CD8-positive, alpha-beta memory T cell (primary cell): ENCODE results near the gene GPRIN2. TPM values are rescaled to one million over a fixed set of nuclear protein-coding genes. Genes with fewer than 3 reads are reported as not detected.

ENCODE experiments used
- CTCF ChIA-PET: fragments of 350-600 bp; sonication (Branson Sonifier 250); formaldehyde crosslinking; loops from one replicate; lab custom pipeline; 2021; ENCODE audit warnings: antibody characterized with exemption; lab: Charles Lee
- POLR2A ChIA-PET: fragments of 350-600 bp; sonication (Branson Sonifier 250); formaldehyde crosslinking; loops from one replicate; lab custom pipeline; 2021; ENCODE audit warnings: antibody characterized with exemption; lab: Charles Lee
- DNase-seq, 5 donors: peaks; one replicate each; pipeline versions ENCODE4 v3.0.0 to v3.0.0-alpha.2; 2020 to 2022; ENCODE audit warnings: mixed read lengths in 1 of 5
- H3K27ac ChIP-seq: one replicate; pipeline ENCODE4 v1.7.0; 2013; ENCODE audit warnings: low read depth, mild to moderate bottlenecking, low read length, moderate library complexity
- H3K27me3 ChIP-seq: 2 replicates; pipeline ENCODE4 v1.7.0; 2013; ENCODE audit warnings: low read length, mild to moderate bottlenecking; ENCODE audit not compliant: insufficient read depth, poor library complexity, severe bottlenecking
- H3K36me3 ChIP-seq: 2 replicates; pipeline ENCODE4 v1.7.0; 2013; ENCODE audit warnings: mild to moderate bottlenecking, low read length, moderate library complexity; ENCODE audit not compliant: insufficient read depth
- H3K4me1 ChIP-seq: 2 replicates; pipeline ENCODE4 v1.7.0; 2013; ENCODE audit warnings: mild to moderate bottlenecking, low read length, moderate library complexity; ENCODE audit not compliant: insufficient read depth
- H3K4me3 ChIP-seq: 2 replicates; pipeline ENCODE4 v1.7.0; 2013; ENCODE audit warnings: mild to moderate bottlenecking, low read length
- H3K9me3 ChIP-seq: 2 replicates; pipeline ENCODE4 v1.7.0; 2013; ENCODE audit warnings: mild to moderate bottlenecking, low read length
- H3K27ac Mint-ChIP-seq, 8 donors: one replicate each; pipeline ENCODE4 v1.8.0; 2020 to 2021; ENCODE audit warnings: mixed read lengths in 8 of 8, mild to moderate bottlenecking in 6 of 8, inconsistent platforms in 3 of 8, moderate library complexity in 3 of 8
- H3K27me3 Mint-ChIP-seq, 2 donors: one replicate each; pipeline ENCODE4 v1.8.0; 2020 to 2021; ENCODE audit warnings: mixed read lengths in 2 of 2, mild to moderate bottlenecking in 1 of 2, moderate library complexity in 1 of 2
- H3K36me3 Mint-ChIP-seq, 3 donors: one replicate each; pipeline ENCODE4 v1.8.0; 2020 to 2021; ENCODE audit warnings: mixed read lengths in 3 of 3, inconsistent platforms in 1 of 3, mild to moderate bottlenecking in 1 of 3
- H3K4me1 Mint-ChIP-seq, 3 donors: one replicate each; pipeline ENCODE4 v1.8.0; 2020 to 2021; ENCODE audit warnings: mixed read lengths in 3 of 3, inconsistent platforms in 1 of 3, mild to moderate bottlenecking in 1 of 3
- H3K4me3 Mint-ChIP-seq, 7 donors: one replicate each; pipeline ENCODE4 v1.8.0; 2020 to 2021; ENCODE audit warnings: mixed read lengths in 7 of 7, mild to moderate bottlenecking in 6 of 7, moderate library complexity in 4 of 7, inconsistent platforms in 2 of 7
- H3K9me3 Mint-ChIP-seq, 5 donors: one replicate each; pipeline ENCODE4 v1.8.0; 2020 to 2022; ENCODE audit warnings: mixed read lengths in 5 of 5, mild to moderate bottlenecking in 3 of 5, moderate library complexity in 2 of 5, inconsistent platforms in 1 of 5
- polyA plus RNA-seq: library from polyadenylated mRNA; unstranded; fragments of 300-500 nt; fragmentation: Illumina TruSeq; gene quantifications from one replicate; pipeline ENCODE4 v1.2.3, GENCODE V29; 2021
- total RNA-seq, 2 experiments: library from RNA; stranded (reverse); gene quantifications; one replicate each; pipeline ENCODE4 v1.2.3, GENCODE V29; 2021

GPRIN2 gene
- total and polyA plus RNA-seq, 3 experiments from 2014 or later = not detected

DNA sequence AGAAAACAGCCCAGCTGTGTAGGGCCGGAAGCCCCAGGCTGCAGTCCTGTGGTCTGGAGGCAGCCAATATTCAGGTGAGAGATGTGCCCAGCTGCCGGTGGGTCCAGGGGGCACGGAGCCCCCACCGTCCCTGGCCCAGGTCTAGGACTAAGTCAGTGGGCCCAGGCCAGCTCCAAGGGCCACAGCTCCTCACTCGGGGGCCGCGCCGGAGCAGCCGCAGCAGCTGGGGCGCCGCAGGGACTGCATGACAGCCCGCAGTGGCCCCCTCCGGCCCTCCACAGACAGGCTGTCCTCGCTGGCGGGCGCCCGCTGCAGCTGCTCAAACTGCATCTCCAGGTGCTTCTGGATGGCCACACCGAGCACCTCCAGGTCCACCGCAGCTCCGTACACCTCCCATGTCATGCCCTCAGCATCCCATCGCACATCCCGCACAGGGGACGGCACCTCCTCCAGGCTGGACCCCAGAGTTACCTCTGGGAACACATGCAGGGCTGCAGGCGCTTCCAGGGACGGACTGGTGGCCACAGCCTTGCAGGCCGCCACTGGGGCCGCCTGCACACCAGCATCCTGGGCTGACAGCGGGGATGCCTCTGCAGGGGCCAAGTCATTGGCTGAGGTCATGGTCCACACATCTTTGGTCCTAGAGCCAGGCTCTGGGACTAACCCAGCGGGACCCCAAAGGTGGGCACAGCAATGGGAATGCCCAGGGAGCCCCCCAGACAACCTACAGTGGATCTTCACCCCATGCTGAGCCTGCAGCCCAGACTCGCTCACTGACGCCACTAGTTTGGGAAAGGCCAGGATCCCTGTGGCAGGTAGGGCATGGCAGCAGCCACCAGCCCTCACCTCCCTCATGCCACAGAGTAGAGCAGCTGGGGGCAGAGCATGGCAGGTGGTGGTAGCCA, 7.0 kb downstream of the GPRIN2 start:
- no peaks in the 10 kb centered on the region for H3K36me3 ChIP-seq
- no peak overlapping the region for H3K4me3 ChIP-seq
- no peak overlapping the region for H3K27ac ChIP-seq
- peak in 1 of 5 donors; percentile 48 for DNase-seq
- H3K27me3 Mint-ChIP-seq = peaks cover 1 to 12% of the 10 kb centered on the region in 2 donors
- H3K4me1 ChIP-seq = no peaks in the 10 kb centered on the region
- H3K9me3 ChIP-seq = no peaks in the 10 kb centered on the region
- no peak overlapping the region for H3K27ac Mint-ChIP-seq
- H3K9me3 Mint-ChIP-seq = no peaks in the 10 kb centered on the region
- ChIA-PET POLR2A (no interaction called here), CTCF (no interaction called here)
- H3K27me3 ChIP-seq = no peaks in the 10 kb centered on the region
- no peak overlapping the region for H3K4me3 Mint-ChIP-seq
- no peaks in the 10 kb centered on the region for H3K4me1 Mint-ChIP-seq
- H3K36me3 Mint-ChIP-seq = no peaks in the 10 kb centered on the region

DNA sequence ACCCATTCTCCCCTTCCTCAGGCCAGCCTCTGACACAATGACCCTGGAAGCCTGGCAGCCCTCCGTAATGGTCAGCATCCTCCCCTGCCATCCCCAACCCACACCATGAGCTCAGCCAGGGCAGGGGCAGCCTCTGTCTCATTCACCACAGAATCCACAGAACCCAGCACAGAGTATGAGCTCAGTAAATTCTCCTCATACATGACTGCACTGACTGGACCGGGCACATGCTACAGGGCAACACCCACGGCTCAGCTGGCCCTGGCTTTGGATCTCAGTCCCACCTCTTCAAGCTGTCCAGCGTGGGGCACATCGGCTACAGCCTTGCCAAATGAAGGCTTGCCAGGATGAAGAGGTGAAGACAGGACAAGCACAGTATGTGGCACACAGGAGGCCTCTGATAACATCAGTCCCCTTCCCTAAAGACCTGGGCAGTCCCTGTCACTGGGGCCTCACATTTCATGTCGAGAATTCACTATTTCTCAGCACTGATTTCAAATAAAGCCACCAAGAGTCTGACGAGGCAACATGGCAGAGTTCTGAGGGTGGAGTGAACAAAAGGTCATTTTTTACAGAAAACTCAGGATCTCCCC, 7.9 kb downstream of the GPRIN2 start:
- H3K4me3 Mint-ChIP-seq = no peak overlapping the region
- H3K4me1 ChIP-seq = no peaks in the 10 kb centered on the region
- peaks cover under 1 to 13% of the 10 kb centered on the region in 2 donors for H3K27me3 Mint-ChIP-seq
- no peaks in the 10 kb centered on the region for H3K9me3 Mint-ChIP-seq
- H3K36me3 ChIP-seq = no peaks in the 10 kb centered on the region
- no peak overlapping the region for H3K27ac ChIP-seq
- H3K36me3 Mint-ChIP-seq = no peaks in the 10 kb centered on the region
- no peaks in the 10 kb centered on the region for H3K27me3 ChIP-seq
- H3K27ac Mint-ChIP-seq = no peak overlapping the region
- H3K9me3 ChIP-seq = no peaks in the 10 kb centered on the region
- no peak overlapping the region for H3K4me3 ChIP-seq
- H3K4me1 Mint-ChIP-seq = no peaks in the 10 kb centered on the region
- DNase-seq = peak in 1 of 5 donors; percentile 44
- ChIA-PET CTCF (no interaction called here), POLR2A (no interaction called here)

DNA sequence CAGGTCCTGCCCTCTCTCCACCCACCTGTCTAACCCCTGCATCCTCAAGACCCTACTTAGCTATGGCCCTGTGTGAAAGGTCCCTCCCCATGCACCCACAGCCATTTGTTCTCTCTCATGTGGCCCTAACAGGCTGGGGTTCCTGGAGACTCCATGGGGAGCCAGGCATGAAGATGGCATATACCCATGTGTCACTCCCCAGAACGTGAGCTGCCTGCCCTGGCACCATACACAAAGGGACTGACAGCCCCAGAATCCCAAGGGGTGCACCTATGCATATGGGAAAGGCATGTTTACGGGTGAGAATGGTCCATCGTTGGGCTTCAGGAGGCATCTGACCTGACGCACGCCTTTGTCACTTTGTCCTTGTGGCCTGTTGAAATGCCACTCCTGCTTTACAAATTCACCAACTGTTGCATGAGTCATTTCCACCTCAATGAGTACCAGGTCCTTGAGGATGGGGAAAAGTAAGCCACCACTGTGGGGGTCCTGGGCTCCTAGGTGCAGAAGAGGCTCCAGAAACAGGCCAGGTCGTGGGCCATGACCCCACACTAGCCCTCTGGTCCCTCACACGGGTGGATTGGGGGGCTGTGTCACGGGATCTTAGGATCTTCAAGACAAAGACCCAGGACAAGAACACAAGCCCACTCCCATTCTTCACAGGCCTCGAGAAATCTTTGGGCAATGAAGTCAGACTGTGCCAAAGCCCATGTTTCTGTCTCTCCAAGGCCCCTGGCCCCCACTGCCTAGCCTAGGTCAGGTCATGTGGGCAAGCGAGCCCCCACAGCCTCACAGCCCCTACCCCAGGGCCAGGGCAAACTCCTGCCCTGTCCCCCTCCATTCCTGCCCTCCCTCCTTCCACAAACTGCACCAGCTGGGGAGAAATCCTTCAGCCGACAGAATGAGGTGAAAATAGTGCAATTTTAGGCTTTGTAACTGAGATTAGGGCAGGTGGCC, 8.6 kb downstream of the GPRIN2 start:
- no peak overlapping the region for H3K4me3 Mint-ChIP-seq
- no peak overlapping the region for H3K27ac ChIP-seq
- H3K9me3 ChIP-seq = no peaks in the 10 kb centered on the region
- DNase-seq = peak in 1 of 5 donors; percentile 45
- H3K36me3 Mint-ChIP-seq = no peaks in the 10 kb centered on the region
- no peaks in the 10 kb centered on the region for H3K4me1 Mint-ChIP-seq
- no peaks in the 10 kb centered on the region for H3K4me1 ChIP-seq
- POLR2A ChIA-PET = no interaction called here
- H3K9me3 Mint-ChIP-seq = no peaks in the 10 kb centered on the region
- H3K27me3 Mint-ChIP-seq = peaks cover 4 to 18% of the 10 kb centered on the region in 2 donors
- no peaks in the 10 kb centered on the region for H3K36me3 ChIP-seq
- CTCF ChIA-PET = no interaction called here
- no peak overlapping the region for H3K4me3 ChIP-seq
- no peak overlapping the region for H3K27ac Mint-ChIP-seq
- no peaks in the 10 kb centered on the region for H3K27me3 ChIP-seq

DNA sequence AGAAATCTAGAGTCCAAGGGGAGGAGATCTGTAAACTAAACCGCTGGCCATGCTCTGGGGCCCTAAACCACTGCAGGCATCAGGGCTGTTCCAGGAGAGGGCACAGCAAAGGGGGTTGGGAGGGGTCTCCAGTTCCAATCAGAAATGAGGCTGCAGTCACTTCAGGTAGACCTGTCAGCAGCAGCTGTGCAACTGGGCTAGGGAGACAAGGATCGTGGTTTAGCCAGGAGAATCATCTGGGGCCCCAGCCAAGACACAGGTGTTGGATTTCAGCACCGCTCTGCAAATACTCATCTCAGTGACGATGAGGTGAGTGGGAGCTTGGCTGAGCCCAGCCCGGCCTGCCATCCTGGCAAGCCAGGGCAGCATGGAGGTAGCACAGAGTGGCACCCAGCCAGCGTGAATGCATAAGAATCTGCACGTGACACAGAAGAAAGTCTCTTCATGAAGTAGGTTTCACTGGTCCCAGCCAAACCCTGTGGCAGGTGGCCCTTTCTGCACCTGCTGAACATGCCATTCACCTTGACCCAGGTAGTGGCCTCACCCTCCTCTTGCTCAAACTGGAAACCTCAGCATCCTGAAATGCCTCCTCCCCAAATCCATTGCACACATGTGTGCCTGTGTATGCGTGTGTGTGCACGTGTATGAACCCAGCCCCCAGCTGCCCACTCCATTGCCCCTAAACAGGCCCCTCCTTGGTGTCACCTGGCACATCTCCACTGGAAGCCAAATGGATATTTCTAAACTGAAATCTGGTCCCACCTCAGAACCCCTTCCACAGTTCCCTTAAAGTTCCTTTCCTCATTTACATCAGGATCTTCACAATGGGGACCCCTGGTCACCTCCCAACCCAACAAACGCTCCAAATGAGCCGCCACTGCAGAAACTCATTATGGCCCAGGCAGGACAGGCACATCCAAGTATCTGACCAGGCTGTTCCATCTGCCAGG, 9.6 kb downstream of the GPRIN2 start:
- no peaks in the 10 kb centered on the region for H3K4me1 ChIP-seq
- no peak overlapping the region for H3K27ac Mint-ChIP-seq
- H3K36me3 ChIP-seq = no peaks in the 10 kb centered on the region
- H3K9me3 ChIP-seq = no peaks in the 10 kb centered on the region
- H3K27me3 ChIP-seq = peaks cover 2% of the 10 kb centered on the region
- CTCF ChIA-PET = no interaction called here
- H3K4me3 Mint-ChIP-seq = no peak overlapping the region
- H3K4me1 Mint-ChIP-seq = peaks cover 0 to 3% (median 0%) of the 10 kb centered on the region in 3 donors
- peak in 1 of 5 donors; percentile 45 for DNase-seq
- H3K27me3 Mint-ChIP-seq = peaks cover 10 to 27% of the 10 kb centered on the region in 2 donors
- H3K36me3 Mint-ChIP-seq = no peaks in the 10 kb centered on the region
- no peak overlapping the region for H3K27ac ChIP-seq
- POLR2A ChIA-PET = no interaction called here
- H3K4me3 ChIP-seq = no peak overlapping the region
- H3K9me3 Mint-ChIP-seq = peaks cover 0 to 2% (median 0%) of the 10 kb centered on the region in 5 donors

DNA sequence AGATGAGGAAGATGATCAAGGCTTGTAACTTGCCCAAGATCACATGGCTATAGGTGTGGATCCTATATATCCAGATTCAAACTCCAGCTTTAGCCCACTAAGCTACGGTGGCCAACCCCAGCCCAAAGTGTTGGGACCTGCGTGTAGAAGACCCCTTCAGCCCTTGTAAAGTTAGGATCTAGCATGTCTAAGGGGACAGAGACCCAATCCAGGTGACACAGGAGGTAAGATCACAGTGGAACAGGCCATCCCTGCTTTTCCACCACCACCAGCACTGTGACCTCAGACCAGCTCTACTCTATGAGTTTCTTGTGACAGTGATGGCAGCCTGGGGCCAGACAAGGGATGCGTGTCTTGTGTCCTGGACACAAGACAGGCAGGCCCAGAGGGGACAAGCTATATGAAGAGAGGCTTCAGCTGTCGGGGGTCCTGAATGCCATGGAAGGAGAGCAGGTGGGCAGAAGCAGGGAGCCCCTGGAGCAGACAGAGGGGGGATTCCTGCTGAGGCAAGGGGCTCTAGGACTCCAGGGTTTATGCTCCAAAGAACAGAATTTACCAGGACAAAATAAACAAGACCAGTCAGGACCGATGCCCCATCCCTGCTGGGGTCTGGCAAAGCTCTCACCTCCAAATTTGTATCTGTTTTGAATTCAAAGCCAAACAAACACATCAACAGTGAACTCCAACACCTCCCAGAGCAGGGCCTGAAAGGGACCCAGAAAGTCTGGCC, 10.4 kb downstream of the GPRIN2 start:
- no peak overlapping the region for H3K27ac Mint-ChIP-seq
- Histone ChIP-seq H3K9me3 (no peaks in the 10 kb centered on the region), H3K4me3 (no peak overlapping the region), H3K36me3 (no peaks in the 10 kb centered on the region), H3K4me1 (no peaks in the 10 kb centered on the region), H3K27ac (no peak overlapping the region), H3K27me3 (peaks cover 4% of the 10 kb centered on the region)
- peaks cover 0 to 2% (median 0%) of the 10 kb centered on the region in 5 donors for H3K9me3 Mint-ChIP-seq
- DNase-seq = peak in 1 of 5 donors; percentile 37
- peaks cover 0 to 3% (median 0%) of the 10 kb centered on the region in 3 donors for H3K4me1 Mint-ChIP-seq
- no peaks in the 10 kb centered on the region for H3K36me3 Mint-ChIP-seq
- ChIA-PET CTCF (interaction anchor here (1.4 kb wide), 1 partner anchor 13 kb away, joined by 3 read pairs; no protein-coding TSS in a partner anchor), POLR2A (no interaction called here)
- peaks cover 11 to 29% of the 10 kb centered on the region in 2 donors for H3K27me3 Mint-ChIP-seq
- no peak overlapping the region for H3K4me3 Mint-ChIP-seq

DNA sequence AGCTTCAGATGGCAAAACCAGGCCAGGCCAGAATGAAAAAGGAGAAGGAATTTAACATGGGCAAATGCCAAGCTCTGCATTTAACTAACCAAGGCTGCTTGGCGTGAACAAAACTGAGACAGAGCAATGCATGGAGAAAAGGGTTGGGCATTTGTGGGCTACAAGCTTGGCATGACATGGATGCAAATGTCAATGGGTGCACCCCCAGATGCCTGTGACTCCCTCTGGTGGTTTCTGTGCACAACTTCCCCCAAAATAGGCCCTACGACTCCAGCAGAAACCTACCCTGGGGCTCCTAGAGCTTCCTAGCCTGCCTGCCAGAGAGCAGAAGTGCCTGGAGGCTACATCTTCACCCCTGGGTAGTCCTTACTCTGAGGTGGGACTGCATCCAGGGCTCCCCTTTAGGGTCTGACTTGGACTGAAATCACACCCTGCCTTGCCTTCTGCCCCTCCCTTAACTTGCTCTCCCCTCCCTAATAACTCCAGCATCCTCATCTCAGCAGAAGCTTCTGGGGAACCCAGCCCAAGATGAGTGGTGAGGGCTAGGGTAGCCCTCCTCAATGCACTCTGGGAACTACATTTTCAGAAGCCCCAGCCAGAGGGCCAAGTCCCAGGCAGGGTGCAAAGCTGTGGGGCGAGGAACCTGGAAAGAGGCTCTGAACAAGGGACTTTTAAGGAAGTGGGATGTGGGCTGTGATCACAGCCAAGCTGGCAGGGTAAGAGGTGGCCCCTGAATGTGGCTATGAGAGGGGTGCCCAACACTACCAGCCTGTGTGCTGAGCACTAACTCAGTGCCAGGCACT, 11.3 kb downstream of the GPRIN2 start:
- H3K4me3 ChIP-seq = no peak overlapping the region
- no peaks in the 10 kb centered on the region for H3K36me3 ChIP-seq
- DNase-seq = no peak
- ChIA-PET CTCF (interaction anchor here (1.4 kb wide), 2 partner anchors 14 to 15 kb away, joined by 3 to 5 read pairs; no protein-coding TSS in a partner anchor), POLR2A (no interaction called here)
- Mint-ChIP-seq H3K36me3 (peaks cover 0 to 3% (median 0%) of the 10 kb centered on the region in 3 donors), H3K9me3 (peaks cover 0 to 2% (median 2%) of the 10 kb centered on the region in 5 donors), H3K4me1 (peaks cover 6 to 10% (median 7%) of the 10 kb centered on the region in 3 donors), H3K27me3 (peaks cover 17 to 37% of the 10 kb centered on the region in 2 donors), H3K27ac (no peak overlapping the region), H3K4me3 (no peak overlapping the region)
- H3K27ac ChIP-seq = no peak overlapping the region
- no peaks in the 10 kb centered on the region for H3K9me3 ChIP-seq
- no peaks in the 10 kb centered on the region for H3K4me1 ChIP-seq
- peaks cover 4% of the 10 kb centered on the region for H3K27me3 ChIP-seq
